NT2/D1 (cell line): ENCODE data around the gene SYT2.

Experiments
- DNase-seq: peaks from one replicate; pipeline ENCODE4 v3.0.0-alpha.2; 2011; ENCODE audit warnings: low read depth, low spot score
- H3K27me3 ChIP-seq: 2 replicates; pipeline ENCODE4 v1.6.0; 2011; ENCODE audit warnings: mild to moderate bottlenecking; ENCODE audit not compliant: insufficient read length, insufficient read depth
- H3K36me3 ChIP-seq: 2 replicates; pipeline ENCODE4 v1.6.1; 2011; ENCODE audit warnings: mild to moderate bottlenecking, low read length, mixed read lengths; ENCODE audit not compliant: insufficient read depth, insufficient read length
- H3K4me1 ChIP-seq: 2 replicates; pipeline ENCODE4 v1.5.1; 2011; ENCODE audit not compliant: insufficient read depth, insufficient read length
- H3K4me3 ChIP-seq: 2 replicates; pipeline ENCODE4 v1.5.1; 2011; ENCODE audit warnings: low read depth; ENCODE audit not compliant: insufficient read length
- H3K9ac ChIP-seq: 2 replicates; pipeline ENCODE4 v1.6.0; 2011; ENCODE audit warnings: low read depth; ENCODE audit not compliant: insufficient read length
- H3K9me3 ChIP-seq: 2 replicates; pipeline ENCODE4 v1.5.1; 2011; ENCODE audit warnings: mild to moderate bottlenecking, low read length; ENCODE audit not compliant: insufficient read depth
- SUZ12 ChIP-seq: IDR thresholded peaks from 2 replicates; pipeline ENCODE4 v1.6.1; 2011; ENCODE audit not compliant: insufficient read length, insufficient read depth; ENCODE audit errors: extremely low read depth
- YY1 ChIP-seq: IDR thresholded peaks from 2 replicates; pipeline ENCODE4 v1.6.1; 2011; ENCODE audit not compliant: insufficient read length, insufficient read depth
- ZNF274 ChIP-seq: IDR thresholded peaks from 2 replicates; pipeline ENCODE4 v1.6.1; 2011; ENCODE audit warnings: mild to moderate bottlenecking, low read depth, low read length

The SYT2 gene

GRCh38 chr1:202671399-202671798 lies 38.9 kb downstream of the SYT2 start:
- Histone ChIP-seq H3K36me3 (no peaks in the 10 kb centered on the region), H3K27me3 (no peaks in the 10 kb centered on the region), H3K9ac (no peak overlapping the region), H3K4me3 (no peak overlapping the region), H3K9me3 (no peaks in the 10 kb centered on the region), H3K4me1 (peaks cover 6% of the 10 kb centered on the region)
- no peak for DNase-seq
- TF ChIP-seq ZNF274: no peak
- TF ChIP-seq YY1: no peak
- no peak for TF ChIP-seq SUZ12

- Histone ChIP-seq H3K9me3 (no peaks in the 10 kb centered on the region), H3K4me3 (no peak overlapping the region), H3K4me1 (no peaks in the 10 kb centered on the region), H3K36me3 (no peaks in the 10 kb centered on the region), H3K9ac (no peak overlapping the region), H3K27me3 (no peaks in the 10 kb centered on the region)
- TF ChIP-seq SUZ12: no peak
- TF ChIP-seq YY1: no peak
- TF ChIP-seq ZNF274: no peak
- no peak for DNase-seq
Measured at GRCh38 chr1:202665417-202665816, 44.8 kb downstream of the SYT2 start.

GRCh38 chr1:202664083-202664482 lies 46.2 kb downstream of the SYT2 start:
- Histone ChIP-seq H3K27me3 (no peaks in the 10 kb centered on the region), H3K9ac (no peak overlapping the region), H3K4me1 (no peaks in the 10 kb centered on the region), H3K9me3 (no peaks in the 10 kb centered on the region), H3K4me3 (no peak overlapping the region), H3K36me3 (no peaks in the 10 kb centered on the region)
- TF ChIP-seq YY1 (no peak), ZNF274 (no peak), SUZ12 (no peak)
- no peak for DNase-seq

DNA sequence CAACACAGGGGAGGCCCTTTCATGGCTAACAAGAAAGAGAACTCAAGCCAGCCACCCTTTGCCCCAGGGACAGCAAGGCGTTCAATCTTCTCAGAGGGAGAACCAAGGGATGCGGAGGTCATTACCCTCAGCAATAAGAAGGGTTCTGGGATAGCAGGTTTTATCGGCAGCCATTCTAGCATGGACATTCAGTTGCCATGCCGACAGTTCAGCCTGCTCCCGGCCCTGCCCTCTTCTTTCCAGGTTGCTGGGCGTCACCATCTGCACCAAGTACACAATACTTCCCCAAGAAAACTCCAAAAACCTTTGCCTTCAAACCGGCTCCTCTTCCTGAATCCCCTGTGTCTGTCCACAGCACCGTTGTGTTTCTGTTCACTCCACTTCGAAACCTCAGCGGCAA lies 47.1 kb downstream of the SYT2 start:
- Histone ChIP-seq H3K9ac (no peak overlapping the region), H3K36me3 (no peaks in the 10 kb centered on the region), H3K4me3 (no peak overlapping the region), H3K27me3 (no peaks in the 10 kb centered on the region), H3K9me3 (no peaks in the 10 kb centered on the region), H3K4me1 (no peaks in the 10 kb centered on the region)
- no peak for DNase-seq
- TF ChIP-seq SUZ12 (no peak), ZNF274 (no peak), YY1 (no peak)

DNA sequence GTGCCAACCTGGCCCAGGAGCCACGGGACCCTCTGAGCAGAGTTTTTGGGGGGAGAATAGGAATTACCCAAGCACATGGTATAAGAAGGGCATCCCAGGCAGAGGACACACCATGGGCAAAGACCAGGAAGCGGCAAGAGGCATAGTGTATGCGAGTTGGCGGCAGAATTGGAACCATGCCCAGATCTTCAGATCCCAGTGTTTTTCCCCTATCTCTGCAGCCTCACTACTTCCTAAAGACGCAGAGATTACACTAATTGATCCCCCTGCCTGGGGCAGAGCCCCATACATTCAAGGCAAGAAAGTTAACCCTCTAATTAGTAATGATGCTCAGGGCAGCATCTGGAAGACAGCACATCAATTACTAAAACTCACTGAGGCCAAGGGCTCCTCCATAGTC lies 48.2 kb downstream of the SYT2 start:
- TF ChIP-seq ZNF274 (no peak), YY1 (no peak), SUZ12 (no peak)
- peaks cover 3% of the 10 kb centered on the region for H3K4me1 ChIP-seq
- H3K36me3 ChIP-seq: no peaks in the 10 kb centered on the region
- no peak overlapping the region for H3K4me3 ChIP-seq
- no peaks in the 10 kb centered on the region for H3K9me3 ChIP-seq
- DNase-seq: no peak
- no peak overlapping the region for H3K9ac ChIP-seq
- H3K27me3 ChIP-seq: no peaks in the 10 kb centered on the region

- H3K27me3 ChIP-seq: no peaks in the 10 kb centered on the region
- H3K36me3 ChIP-seq: no peaks in the 10 kb centered on the region
- no peaks in the 10 kb centered on the region for H3K9me3 ChIP-seq
- peaks cover 3% of the 10 kb centered on the region for H3K4me1 ChIP-seq
- TF ChIP-seq ZNF274 (no peak), YY1 (no peak), SUZ12 (no peak)
- H3K9ac ChIP-seq: no peak overlapping the region
- no peak overlapping the region for H3K4me3 ChIP-seq
- DNase-seq: no peak
Measured at GRCh38 chr1:202661136-202661845, 49.0 kb downstream of the SYT2 start.

- no peak overlapping the region for H3K4me3 ChIP-seq
- H3K4me1 ChIP-seq: peaks cover 6% of the 10 kb centered on the region
- no peak overlapping the region for H3K9ac ChIP-seq
- TF ChIP-seq SUZ12 (no peak), YY1 (no peak), ZNF274 (no peak)
- H3K9me3 ChIP-seq: no peaks in the 10 kb centered on the region
- DNase-seq: no peak
- H3K36me3 ChIP-seq: no peaks in the 10 kb centered on the region
- H3K27me3 ChIP-seq: no peaks in the 10 kb centered on the region
Measured at GRCh38 chr1:202659974-202660373, 50.3 kb downstream of the SYT2 start.
